Uterus (tissue), 2 donors: ENCODE results near the gene PRAMEF20.

Source experiments
- POLR2A ChIP-seq, 2 donors: fragments of 450-650 bp; IDR thresholded peaks; one replicate each; pipeline ENCODE4 v1.6.1; 2016; ENCODE audit warnings: antibody characterized with exemption in 2 of 2, mild to moderate bottlenecking in 1 of 2, moderate library complexity in 1 of 2
- TF ChIP-seq, protein P1 (sequence below), 4 experiments: fragments of 200-600 bp in 2 of 4; fragments of 450-650 bp in 2 of 4; sonication (generic) in 2 of 4; IDR thresholded peaks; one replicate each; pipeline ENCODE4 v1.5.1; 2016 to 2019; ENCODE audit warnings: antibody characterized with exemption in 4 of 4, mild to moderate bottlenecking in 2 of 4, moderate library complexity in 1 of 4

GRCh38 chr1:13462682-13463081, 52.4 kb downstream of the PRAMEF20 start:
- no peak for TF ChIP-seq POLR2A (IDR thresholded peaks at IDR 0.05)
- TF ChIP-seq, protein P1, sequence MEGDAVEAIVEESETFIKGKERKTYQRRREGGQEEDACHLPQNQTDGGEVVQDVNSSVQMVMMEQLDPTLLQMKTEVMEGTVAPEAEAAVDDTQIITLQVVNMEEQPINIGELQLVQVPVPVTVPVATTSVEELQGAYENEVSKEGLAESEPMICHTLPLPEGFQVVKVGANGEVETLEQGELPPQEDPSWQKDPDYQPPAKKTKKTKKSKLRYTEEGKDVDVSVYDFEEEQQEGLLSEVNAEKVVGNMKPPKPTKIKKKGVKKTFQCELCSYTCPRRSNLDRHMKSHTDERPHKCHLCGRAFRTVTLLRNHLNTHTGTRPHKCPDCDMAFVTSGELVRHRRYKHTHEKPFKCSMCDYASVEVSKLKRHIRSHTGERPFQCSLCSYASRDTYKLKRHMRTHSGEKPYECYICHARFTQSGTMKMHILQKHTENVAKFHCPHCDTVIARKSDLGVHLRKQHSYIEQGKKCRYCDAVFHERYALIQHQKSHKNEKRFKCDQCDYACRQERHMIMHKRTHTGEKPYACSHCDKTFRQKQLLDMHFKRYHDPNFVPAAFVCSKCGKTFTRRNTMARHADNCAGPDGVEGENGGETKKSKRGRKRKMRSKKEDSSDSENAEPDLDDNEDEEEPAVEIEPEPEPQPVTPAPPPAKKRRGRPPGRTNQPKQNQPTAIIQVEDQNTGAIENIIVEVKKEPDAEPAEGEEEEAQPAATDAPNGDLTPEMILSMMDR (IDR thresholded peaks at IDR 0.05) = no peak
